ENCODE results near the gene C16orf90.

GRCh38 chr16:3530371-3530914 lies 35.2 kb upstream of the C16orf90 start:
- TF ChIP-seq POLR2A (IDR thresholded peaks at IDR 0.05) (no peak), CTCF (IDR thresholded peaks at IDR 0.05 in 4 of 5, conservative IDR thresholded peaks at IDR 0.05 in 1 of 5) (no peak)

Measured in gastrocnemius medialis (tissue), 4 donors.